Activated B cell treated with CpG ODN at 0.5 μM for 24 hours (primary cell): ENCODE data around the gene METTL16. TPM values are rescaled to one million over a fixed set of nuclear protein-coding genes. Genes with fewer than 3 reads are reported as not detected.
"Not testable (repeated sequence)": the region's sequence is repeated elsewhere in the genome, so short reads cannot be mapped to it uniquely, and the experiment has no call there.

Experiments used
- ATAC-seq: fragments of 200-7000 bp; cut with Tn5 transposase; one replicate; pipeline ENCODE4 v1.10.0; 2021; ENCODE audit warnings: low read depth, mild to moderate bottlenecking, moderate library complexity
- CTCF ChIA-PET: fragments of 350-600 bp; sonication (Branson Sonifier 250); formaldehyde crosslinking; loops from one replicate; lab custom pipeline; 2021; ENCODE audit warnings: antibody characterized with exemption; lab: Charles Lee
- POLR2A ChIA-PET: fragments of 350-600 bp; sonication (Branson Sonifier 250); formaldehyde crosslinking; loops from one replicate; lab custom pipeline; 2021; ENCODE audit warnings: antibody characterized with exemption; lab: Charles Lee
- DNase-seq: peaks from one replicate; pipeline ENCODE4 v3.0.0; 2022
- H3K27ac Mint-ChIP-seq: one replicate; pipeline ENCODE4 v1.8.0; 2020; ENCODE audit warnings: mixed read lengths
- H3K27me3 Mint-ChIP-seq: one replicate; pipeline ENCODE4 v1.8.0; 2021; ENCODE audit warnings: mixed read lengths
- H3K36me3 Mint-ChIP-seq: one replicate; pipeline ENCODE4 v1.8.0; 2021; ENCODE audit warnings: low read depth, mixed read lengths
- H3K4me1 Mint-ChIP-seq: one replicate; pipeline ENCODE4 v1.8.0; 2021; ENCODE audit warnings: mixed read lengths
- H3K4me3 Mint-ChIP-seq: one replicate; pipeline ENCODE4 v1.8.0; 2020; ENCODE audit warnings: mild to moderate bottlenecking, mixed read lengths
- H3K9me3 Mint-ChIP-seq: one replicate; pipeline ENCODE4 v1.8.0; 2020; ENCODE audit warnings: mixed read lengths
- intact Hi-C: fragments of 100-400 bp; cut with micrococcal nuclease; formaldehyde crosslinking; loops from one replicate; pipeline ENCODE4 v1.15.1; 2024
- total RNA-seq: library from RNA; stranded (reverse); gene quantifications from 2 replicates; pipeline ENCODE4 v1.2.3, GENCODE V29; 2022
- TF ChIP-seq, protein P1 (sequence below): fragments of 200-600 bp; IDR thresholded peaks from one replicate; pipeline ENCODE4 v1.8.0; 2022; ENCODE audit warnings: antibody characterized with exemption, mild to moderate bottlenecking

Gene METTL16
- total RNA-seq, 1 donor from 2014 or later: 57.2 TPM

DNA sequence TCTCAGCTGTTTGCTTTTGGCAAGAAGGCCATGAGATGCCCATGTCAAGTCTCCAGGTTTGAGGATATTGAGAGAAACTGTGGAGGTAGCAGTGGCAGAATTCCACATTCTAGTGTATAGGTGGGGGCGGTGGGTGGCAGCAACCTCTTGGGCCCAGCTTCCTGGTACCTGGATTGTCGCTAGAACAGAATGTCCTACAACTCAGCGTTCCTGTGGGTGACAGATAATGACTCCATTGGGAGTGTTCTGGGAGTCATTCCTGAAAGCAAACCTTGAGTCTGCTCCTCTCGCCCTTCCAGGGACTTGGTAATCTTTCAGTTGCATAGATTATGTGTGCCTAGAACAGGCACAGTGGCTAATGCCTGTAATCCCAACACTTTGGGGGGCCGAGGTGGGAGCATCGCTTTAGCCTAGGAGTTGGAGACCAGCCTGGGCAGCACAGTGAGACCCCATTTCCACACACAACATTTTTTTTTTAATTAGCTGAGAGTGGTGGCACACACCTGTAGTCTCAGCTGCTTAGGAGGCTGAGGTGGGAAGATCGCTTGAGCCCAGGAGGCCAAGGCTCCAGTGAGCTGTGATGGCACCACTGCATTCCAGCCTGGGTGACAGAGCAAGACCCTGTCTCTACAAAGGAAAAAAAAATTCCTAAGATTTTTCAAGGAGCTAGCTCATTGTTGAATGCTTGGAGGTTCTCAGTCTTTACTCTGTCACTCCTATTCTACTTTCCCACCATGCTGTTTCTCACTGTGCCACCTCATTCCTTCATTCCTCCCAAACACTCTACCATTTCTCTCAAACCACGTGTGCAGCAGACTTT lies 37.9 kb upstream of the METTL16 start:
- H3K9me3 Mint-ChIP-seq: no peaks in the 10 kb centered on the region
- H3K27ac Mint-ChIP-seq: no peak overlapping the region
- TF ChIP-seq, protein P1, sequence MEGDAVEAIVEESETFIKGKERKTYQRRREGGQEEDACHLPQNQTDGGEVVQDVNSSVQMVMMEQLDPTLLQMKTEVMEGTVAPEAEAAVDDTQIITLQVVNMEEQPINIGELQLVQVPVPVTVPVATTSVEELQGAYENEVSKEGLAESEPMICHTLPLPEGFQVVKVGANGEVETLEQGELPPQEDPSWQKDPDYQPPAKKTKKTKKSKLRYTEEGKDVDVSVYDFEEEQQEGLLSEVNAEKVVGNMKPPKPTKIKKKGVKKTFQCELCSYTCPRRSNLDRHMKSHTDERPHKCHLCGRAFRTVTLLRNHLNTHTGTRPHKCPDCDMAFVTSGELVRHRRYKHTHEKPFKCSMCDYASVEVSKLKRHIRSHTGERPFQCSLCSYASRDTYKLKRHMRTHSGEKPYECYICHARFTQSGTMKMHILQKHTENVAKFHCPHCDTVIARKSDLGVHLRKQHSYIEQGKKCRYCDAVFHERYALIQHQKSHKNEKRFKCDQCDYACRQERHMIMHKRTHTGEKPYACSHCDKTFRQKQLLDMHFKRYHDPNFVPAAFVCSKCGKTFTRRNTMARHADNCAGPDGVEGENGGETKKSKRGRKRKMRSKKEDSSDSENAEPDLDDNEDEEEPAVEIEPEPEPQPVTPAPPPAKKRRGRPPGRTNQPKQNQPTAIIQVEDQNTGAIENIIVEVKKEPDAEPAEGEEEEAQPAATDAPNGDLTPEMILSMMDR: no peak
- DNase-seq (no peak), ATAC-seq (no peak)
- POLR2A ChIA-PET: no interaction called here
- no peaks in the 10 kb centered on the region for H3K36me3 Mint-ChIP-seq
- intact Hi-C loops: no loop called here
- H3K4me1 Mint-ChIP-seq: no peaks in the 10 kb centered on the region
- CTCF ChIA-PET: no interaction called here
- peaks cover 11% of the 10 kb centered on the region for H3K27me3 Mint-ChIP-seq
- no peak overlapping the region for H3K4me3 Mint-ChIP-seq

DNA sequence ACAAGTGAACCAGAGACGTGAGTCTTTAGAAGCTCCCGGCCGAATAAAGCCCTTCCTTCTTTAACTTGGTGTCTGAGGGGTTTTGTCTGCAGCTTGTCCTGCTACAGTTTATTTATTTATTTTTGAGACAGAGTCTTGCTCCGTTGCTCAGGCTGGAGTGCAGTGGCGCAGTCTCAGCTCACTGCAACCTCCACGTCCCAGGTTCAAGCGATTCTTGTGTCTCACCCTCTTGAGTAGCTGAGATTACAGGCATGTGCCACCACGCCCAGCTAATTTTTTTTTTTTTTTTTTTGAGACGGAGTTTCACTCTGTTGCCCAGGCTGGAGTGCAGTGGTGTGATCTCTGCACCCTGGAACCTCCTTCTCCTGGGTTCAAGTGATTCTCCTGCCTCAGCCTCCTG lies 36.3 kb upstream of the METTL16 start:
- H3K9me3 Mint-ChIP-seq, POLR2A ChIA-PET, H3K4me3 Mint-ChIP-seq, intact Hi-C loops, H3K4me1 Mint-ChIP-seq, H3K27me3 Mint-ChIP-seq, H3K27ac Mint-ChIP-seq, DNase-seq, H3K36me3 Mint-ChIP-seq, ATAC-seq, CTCF ChIA-PET: not testable (repeated sequence)

DNA sequence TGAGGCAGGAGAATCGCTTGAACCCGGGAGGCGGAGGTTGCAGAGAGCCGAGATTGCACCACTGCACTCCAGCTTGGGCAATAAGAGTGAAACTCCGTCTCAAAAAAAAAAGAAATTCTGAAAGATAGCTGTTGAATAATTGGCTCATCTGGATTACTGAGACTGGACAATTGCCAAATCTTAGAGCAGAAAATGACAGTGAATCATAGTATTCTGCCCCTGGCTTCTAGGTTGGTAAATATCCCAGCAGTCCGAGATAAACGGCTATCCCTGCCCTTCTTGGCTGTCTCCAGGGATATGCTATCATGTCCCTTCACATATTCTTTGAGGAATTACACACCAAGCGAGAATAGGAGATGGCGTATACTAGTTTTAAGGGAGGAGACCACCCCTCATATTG lies 35.5 kb upstream of the METTL16 start:
- peaks cover 9% of the 10 kb centered on the region for H3K4me1 Mint-ChIP-seq

DNA sequence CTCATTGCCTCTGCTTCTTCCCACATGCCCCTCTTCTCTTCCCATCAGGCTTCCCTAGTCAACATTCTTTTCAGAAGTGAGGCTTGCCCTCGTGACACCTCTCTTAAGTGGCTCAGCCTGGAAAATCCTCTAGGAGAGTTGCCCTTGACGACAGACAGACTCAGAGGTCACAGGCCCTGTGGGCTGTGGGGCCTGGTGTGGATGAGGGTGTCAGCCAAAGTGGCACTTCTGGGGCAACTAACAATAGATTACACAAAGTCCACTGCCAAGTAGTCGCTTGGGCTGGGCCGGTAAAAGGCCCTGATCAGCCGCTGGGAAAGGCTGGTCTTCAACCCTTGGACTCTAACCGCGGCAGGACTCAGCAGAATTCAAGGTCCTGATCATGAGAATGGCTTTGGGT lies 33.7 kb upstream of the METTL16 start:
- CTCF ChIA-PET: no interaction called here
- Mint-ChIP-seq H3K36me3 (no peaks in the 10 kb centered on the region), H3K27ac (no peak overlapping the region), H3K27me3 (peaks cover 10% of the 10 kb centered on the region), H3K9me3 (no peaks in the 10 kb centered on the region), H3K4me1 (peaks cover 9% of the 10 kb centered on the region), H3K4me3 (no peak overlapping the region)
- no peak for DNase-seq
- POLR2A ChIA-PET: no interaction called here
- TF ChIP-seq, protein P1: no peak
- intact Hi-C loops: no loop called here
- no peak for ATAC-seq

More for the DNA sequence above, 35.5 kb upstream of the METTL16 start:
- no peak for ATAC-seq
- no peak for DNase-seq
- Mint-ChIP-seq H3K36me3 (no peaks in the 10 kb centered on the region), H3K4me3 (no peak overlapping the region), H3K27me3 (peaks cover 8% of the 10 kb centered on the region), H3K9me3 (no peaks in the 10 kb centered on the region), H3K27ac (no peak overlapping the region)
- CTCF ChIA-PET: no interaction called here
- TF ChIP-seq, protein P1: no peak
- POLR2A ChIA-PET: interaction anchor here (0.6 to 0.7 kb wide), 2 partner anchors 12 to 37 kb away, joined by 4 to 7 read pairs; no protein-coding TSS in a partner anchor
- intact Hi-C loops: no loop called here

DNA sequence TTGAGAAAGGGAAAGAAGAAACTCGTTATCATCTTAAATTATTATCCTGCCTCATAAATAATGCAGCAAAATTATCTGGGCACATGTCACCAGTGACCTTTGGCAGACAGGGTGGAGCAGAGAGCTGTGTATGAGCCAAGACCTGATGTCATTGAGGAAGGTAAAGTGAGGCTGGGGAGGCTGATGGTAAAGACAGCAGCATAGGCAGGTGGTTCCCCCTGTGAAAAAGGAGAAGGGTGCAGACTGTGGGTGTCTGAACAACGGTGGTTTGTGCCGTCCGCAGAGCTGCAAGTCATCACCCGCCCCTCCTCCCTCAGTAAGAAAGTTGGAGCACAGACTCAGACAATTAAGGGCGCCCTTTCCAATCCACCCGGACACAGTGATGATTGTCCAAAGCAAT lies 30.8 kb upstream of the METTL16 start:
- Mint-ChIP-seq H3K36me3 (no peaks in the 10 kb centered on the region), H3K27ac (no peak overlapping the region), H3K4me3 (no peak overlapping the region), H3K9me3 (no peaks in the 10 kb centered on the region), H3K27me3 (peaks cover 9% of the 10 kb centered on the region), H3K4me1 (peaks cover 9% of the 10 kb centered on the region)
- POLR2A ChIA-PET: no interaction called here
- TF ChIP-seq, protein P1: no peak
- ATAC-seq (no peak), DNase-seq (no peak)
- intact Hi-C loops: no loop called here
- CTCF ChIA-PET: no interaction called here
